Gastroesophageal sphincter (tissue), 2 donors: Measurements from ENCODE around the gene RC3H2.

Experiments used
- EP300 ChIP-seq: sonication (generic); formaldehyde crosslinking; IDR thresholded peaks from one replicate; pipeline ENCODE4 v1.6.1; 2017; ENCODE audit warnings: antibody characterized with exemption, mild to moderate bottlenecking
- POLR2A ChIP-seq, 2 donors: fragments of 450-650 bp; IDR thresholded peaks; one replicate each; pipeline ENCODE4 v1.6.1; 2017; ENCODE audit warnings: antibody characterized with exemption in 2 of 2, mild to moderate bottlenecking in 2 of 2, moderate library complexity in 1 of 2

DNA sequence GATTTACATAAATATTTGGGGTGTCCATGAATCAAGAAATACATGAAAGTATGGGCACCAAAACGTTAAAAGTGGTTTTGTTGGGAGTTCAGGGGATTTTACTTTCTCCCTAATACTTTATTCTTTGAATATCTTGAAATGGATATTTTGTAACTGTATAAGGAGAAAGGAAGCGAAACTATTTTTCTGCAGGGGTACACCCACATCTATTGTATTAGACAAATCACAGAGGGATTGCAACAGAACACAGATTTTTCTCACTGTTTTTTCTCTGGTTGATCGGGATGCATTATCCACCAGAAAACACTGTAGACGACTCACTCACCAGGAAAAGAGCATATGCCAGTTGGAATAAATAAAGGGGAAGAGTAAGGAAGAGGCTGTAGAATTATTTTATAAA is 34.4 kb upstream of the RC3H2 start:
- TF ChIP-seq EP300 (no peak), POLR2A (IDR thresholded peaks at IDR 0.05) (no peak)
